Neural cell (in vitro differentiated cells): ENCODE data around the gene ZNF681. TPM values are rescaled to one million over a fixed set of nuclear protein-coding genes. Genes with fewer than 3 reads are reported as not detected.
"Not testable (repeated sequence)": the region's sequence is repeated elsewhere in the genome, so short reads cannot be mapped to it uniquely, and the experiment has no call there.

Source experiments
- H2AFZ ChIP-seq: fragments of 200-600, 300-800 bp; sonication (generic), shearing (Covaris generic); 2 replicates; pipeline ENCODE4 v1.6.0; 2014; ENCODE audit warnings: low read depth, mild to moderate bottlenecking, antibody characterized with exemption, low read length, moderate library complexity
- H3F3A ChIP-seq: fragments of 200-600 bp; shearing (Covaris generic); 2 replicates; pipeline ENCODE4 v1.6.1; 2016; ENCODE audit warnings: mild to moderate bottlenecking, moderate library complexity, mixed read lengths, antibody characterized with exemption, low read length; ENCODE audit not compliant: insufficient read depth, poor library complexity, severe bottlenecking
- H3K27ac ChIP-seq: fragments of 200-600, 300-800 bp; sonication (generic), shearing (Covaris generic); 2 replicates; pipeline ENCODE4 v1.5.1; 2014; ENCODE audit warnings: mild to moderate bottlenecking, low read length, moderate library complexity
- H3K27me3 ChIP-seq: fragments of 300-800, 200-600 bp; sonication (generic), shearing (Covaris generic); 2 replicates; pipeline ENCODE4 v1.6.0; 2014; ENCODE audit warnings: mild to moderate bottlenecking, low read depth, low read length, moderate library complexity; ENCODE audit not compliant: insufficient read depth
- H3K36me3 ChIP-seq: fragments of 300-800, 200-600 bp; sonication (generic), shearing (Covaris generic); 2 replicates; pipeline ENCODE4 v1.5.1; 2014; ENCODE audit warnings: mild to moderate bottlenecking, antibody characterized with exemption, low read length, moderate library complexity; ENCODE audit not compliant: insufficient read depth
- H3K4me2 ChIP-seq: fragments of 300-800, 200-600 bp; sonication (generic), shearing (Covaris generic); 2 replicates; pipeline ENCODE4 v1.6.0; 2014; ENCODE audit warnings: mild to moderate bottlenecking, low read length
- H3K4me3 ChIP-seq: fragments of 300-800, 200-600 bp; sonication (generic), shearing (Covaris generic); 2 replicates; pipeline ENCODE4 v1.5.1; 2014; ENCODE audit warnings: mild to moderate bottlenecking, low read length, moderate library complexity
- H3K79me2 ChIP-seq: fragments of 200-600 bp; shearing (Covaris generic); replicated peaks from 2 replicates; pipeline ENCODE4 v1.6.0; 2014; ENCODE audit warnings: mild to moderate bottlenecking, low read length, moderate library complexity; ENCODE audit not compliant: insufficient read depth
- H3K9ac ChIP-seq: fragments of 300-800, 200-600 bp; sonication (generic), shearing (Covaris generic); 2 replicates; pipeline ENCODE4 v1.6.1; 2016; ENCODE audit warnings: mild to moderate bottlenecking, low read length, mixed read lengths
- H3K9me2 ChIP-seq: fragments of 200-600 bp; shearing (Covaris generic); 2 replicates; pipeline ENCODE4 v1.6.1; 2016; ENCODE audit warnings: mild to moderate bottlenecking, low read length, mixed read lengths; ENCODE audit not compliant: insufficient read depth
- H3K9me3 ChIP-seq: fragments of 200-600, 300-800 bp; sonication (generic), shearing (Covaris generic); 2 replicates; pipeline ENCODE4 v1.6.1; 2016; ENCODE audit warnings: mild to moderate bottlenecking, mixed run types, low read length, moderate library complexity, mixed read lengths
- H4K20me1 ChIP-seq: fragments of 200-600 bp; shearing (Covaris generic); 2 replicates; pipeline ENCODE4 v1.6.1; 2016; ENCODE audit warnings: mild to moderate bottlenecking, mixed run types; ENCODE audit not compliant: insufficient read depth
- CTCF ChIP-seq: fragments of 450-650 bp; IDR thresholded peaks from 2 replicates; pipeline ENCODE4 v1.5.1; 2014; ENCODE audit warnings: antibody characterized with exemption, mild to moderate bottlenecking, moderate library complexity; ENCODE audit not compliant: poor library complexity, severe bottlenecking
- EP300 ChIP-seq: fragments of 450-650 bp; conservative IDR thresholded peaks from 2 replicates; pipeline ENCODE4 v1.6.1; 2014; ENCODE audit warnings: antibody characterized with exemption, mild to moderate bottlenecking, moderate library complexity; ENCODE audit not compliant: poor library complexity, severe bottlenecking
- EZH2 ChIP-seq: fragments of 200-600, 300-800 bp; shearing (Covaris generic), sonication (generic); IDR thresholded peaks from 2 replicates; pipeline ENCODE4 v1.6.1; 2014; ENCODE audit warnings: antibody characterized with exemption, low read length, borderline replicate concordance, mild to moderate bottlenecking; ENCODE audit not compliant: insufficient read depth, poor library complexity, severe bottlenecking
- MXI1 ChIP-seq: fragments of 450-650 bp; conservative IDR thresholded peaks from 2 replicates; pipeline ENCODE4 v1.6.1; 2014; ENCODE audit warnings: antibody characterized with exemption, mild to moderate bottlenecking; ENCODE audit not compliant: poor library complexity, severe bottlenecking
- POLR2AphosphoS5 ChIP-seq: IDR thresholded peaks from 2 replicates; pipeline ENCODE4 v1.6.1; 2012
- RAD21 ChIP-seq: fragments of 450-650 bp; conservative IDR thresholded peaks from 2 replicates; pipeline ENCODE4 v1.6.1; 2014; ENCODE audit warnings: antibody characterized with exemption, mild to moderate bottlenecking, moderate library complexity
- REST ChIP-seq: IDR thresholded peaks from 2 replicates; pipeline ENCODE4 v1.6.1; 2012; ENCODE audit warnings: borderline replicate concordance
- SMC3 ChIP-seq: fragments of 450-650 bp; conservative IDR thresholded peaks from 2 replicates; pipeline ENCODE4 v1.6.1; 2014; ENCODE audit warnings: antibody characterized with exemption, mild to moderate bottlenecking, moderate library complexity; ENCODE audit not compliant: poor library complexity
- polyA plus RNA-seq: library from polyadenylated mRNA; depleted of rRNA; stranded (reverse); fragments of >200 nt; gene quantifications from 2 replicates; pipeline ENCODE4 v1.2.3, GENCODE V29; 2014

ZNF681 gene
- polyA plus RNA-seq, 1 donor from 2014 or later: 3.2 TPM

- no peak overlapping the region for H3K27ac ChIP-seq
- H3K79me2 ChIP-seq: peaks cover 3% of the 10 kb centered on the region
Measured at GRCh38 chr19:23766951-23767350, 8.3 kb upstream of the ZNF681 start.

GRCh38 chr19:23764781-23765180, 6.1 kb upstream of the ZNF681 start:
- Histone ChIP-seq H3K9me3 (no peaks in the 10 kb centered on the region), H3K9ac (no peak overlapping the region), H3K27me3 (no peaks in the 10 kb centered on the region), H4K20me1 (no peaks in the 10 kb centered on the region), H3K79me2 (peaks cover 3% of the 10 kb centered on the region), H3F3A (no peaks in the 10 kb centered on the region), H3K4me3 (no peak overlapping the region), H3K9me2 (no peaks in the 10 kb centered on the region), H3K36me3 (no peaks in the 10 kb centered on the region), H3K27ac (no peak overlapping the region), H2AFZ (no peak overlapping the region), H3K4me2 (no peak overlapping the region)
- no peak for TF ChIP-seq EP300

More at GRCh38 chr19:23766951-23767350, 8.3 kb upstream of the ZNF681 start:
- Histone ChIP-seq H3K4me2 (no peak overlapping the region), H3K27me3 (no peaks in the 10 kb centered on the region), H3K9ac (no peak overlapping the region), H4K20me1 (no peaks in the 10 kb centered on the region), H3K36me3 (no peaks in the 10 kb centered on the region), H3K9me2 (no peaks in the 10 kb centered on the region), H3K9me3 (no peaks in the 10 kb centered on the region), H3K4me3 (no peak overlapping the region), H3F3A (no peaks in the 10 kb centered on the region), H2AFZ (no peak overlapping the region)
- no peak for TF ChIP-seq EZH2

- no peaks in the 10 kb centered on the region for H3K36me3 ChIP-seq
- no peaks in the 10 kb centered on the region for H3K9me3 ChIP-seq
- peak overlapping the region; percentile 16 for H3K27ac ChIP-seq
- no peaks in the 10 kb centered on the region for H3K27me3 ChIP-seq
- no peaks in the 10 kb centered on the region for H3F3A ChIP-seq
- no peak overlapping the region for H3K4me2 ChIP-seq
- H2AFZ ChIP-seq: peak overlapping the region; percentile 33
- peak overlapping the region; percentile 81 for H3K4me3 ChIP-seq
- peaks cover 3% of the 10 kb centered on the region for H3K79me2 ChIP-seq
- H4K20me1 ChIP-seq: no peaks in the 10 kb centered on the region
- TF ChIP-seq SMC3 (no peak), POLR2AphosphoS5 (no peak), MXI1 (peak; percentile 39), RAD21 (no peak), EZH2 (no peak)
- peak overlapping the region; percentile 46 for H3K9ac ChIP-seq
- no peaks in the 10 kb centered on the region for H3K9me2 ChIP-seq
Measured at GRCh38 chr19:23762884-23763711, 4.4 kb upstream of the ZNF681 start.

- peaks cover 3% of the 10 kb centered on the region for H3K79me2 ChIP-seq
- peak overlapping the region; percentile 81 for H3K4me3 ChIP-seq
- H3K9ac ChIP-seq: no peak overlapping the region
- H3K27me3 ChIP-seq: no peaks in the 10 kb centered on the region
- no peaks in the 10 kb centered on the region for H3K9me2 ChIP-seq
- no peak overlapping the region for H2AFZ ChIP-seq
- TF ChIP-seq SMC3 (no peak), MXI1 (no peak), EP300 (no peak), POLR2AphosphoS5 (no peak), REST (no peak), CTCF (no peak), RAD21 (no peak)
- H3K36me3 ChIP-seq: no peaks in the 10 kb centered on the region
- H4K20me1 ChIP-seq: no peaks in the 10 kb centered on the region
- H3F3A ChIP-seq: no peaks in the 10 kb centered on the region
- H3K4me2 ChIP-seq: no peak overlapping the region
- no peak overlapping the region for H3K27ac ChIP-seq
- no peaks in the 10 kb centered on the region for H3K9me3 ChIP-seq
Measured at GRCh38 chr19:23762548-23762883, 3.8 kb upstream of the ZNF681 start.

GRCh38 chr19:23760326-23760725, 1.6 kb upstream of the ZNF681 start:
- not testable (repeated sequence) for H4K20me1 ChIP-seq, H3K27ac ChIP-seq, H3K79me2 ChIP-seq, H3K4me3 ChIP-seq, H3K9ac ChIP-seq, H3F3A ChIP-seq, H3K27me3 ChIP-seq, H3K4me2 ChIP-seq, H3K9me3 ChIP-seq, H3K36me3 ChIP-seq, H2AFZ ChIP-seq, H3K9me2 ChIP-seq
